H9 (cell line): ENCODE measurements around the gene FGFR3. TPM values are rescaled to one million over a fixed set of nuclear protein-coding genes. Genes with fewer than 3 reads are reported as not detected.

Experiments
- DNase-seq: peaks from one replicate; pipeline ENCODE4 v3.0.0-alpha.2; 2017
- H2AFZ ChIP-seq: one replicate; pipeline ENCODE4 v1.6.1; 2013; ENCODE audit warnings: mild to moderate bottlenecking, low read length, control low read depth, moderate library complexity
- H2AK5ac ChIP-seq: 2 replicates; pipeline ENCODE4 v1.6.1; 2013; ENCODE audit warnings: low read length, control low read depth, mixed read lengths; ENCODE audit not compliant: insufficient read length
- H2BK120ac ChIP-seq: one replicate; pipeline ENCODE4 v1.6.1; 2013; ENCODE audit warnings: low read depth, mild to moderate bottlenecking, low read length, control low read depth, inconsistent platforms; ENCODE audit not compliant: poor library complexity, severe bottlenecking
- H2BK12ac ChIP-seq: 2 replicates; pipeline ENCODE4 v1.6.1; 2013; ENCODE audit warnings: low read length, control low read depth, mixed read lengths, low read depth; ENCODE audit not compliant: insufficient read length
- H2BK15ac ChIP-seq: 2 replicates; pipeline ENCODE4 v1.6.1; 2013; ENCODE audit warnings: low read depth, low read length, control low read depth
- H2BK20ac ChIP-seq: one replicate; pipeline ENCODE4 v1.6.1; 2013; ENCODE audit warnings: low read depth, mild to moderate bottlenecking, low read length, control low read depth, inconsistent platforms; ENCODE audit not compliant: poor library complexity, severe bottlenecking
- H2BK5ac ChIP-seq: 2 replicates; pipeline ENCODE4 v1.6.1; 2013; ENCODE audit warnings: low read length, control low read depth, mixed read lengths; ENCODE audit not compliant: insufficient read length
- H3K14ac ChIP-seq: 2 replicates; pipeline ENCODE4 v1.6.1; 2013; ENCODE audit warnings: low read length, control low read depth; ENCODE audit not compliant: insufficient read depth
- H3K18ac ChIP-seq: 2 replicates; pipeline ENCODE4 v1.6.1; 2013; ENCODE audit warnings: low read depth, mild to moderate bottlenecking, mixed read lengths, low read length, control low read depth; ENCODE audit not compliant: insufficient read length
- H3K23ac ChIP-seq: 2 replicates; pipeline ENCODE4 v1.6.1; 2013; ENCODE audit warnings: low read length, control low read depth, mixed read lengths, low read depth; ENCODE audit not compliant: insufficient read length
- H3K23me2 ChIP-seq: 2 replicates; pipeline ENCODE4 v1.6.1; 2013; ENCODE audit warnings: low read depth, mild to moderate bottlenecking, mixed read lengths, low read length, control low read depth; ENCODE audit not compliant: insufficient read length, poor library complexity, severe bottlenecking
- H3K27ac ChIP-seq: 2 replicates; pipeline ENCODE4 v1.5.1; 2013; ENCODE audit warnings: low read length, control low read depth, mixed read lengths, low read depth; ENCODE audit not compliant: insufficient read length
- H3K27me3 ChIP-seq: 2 replicates; pipeline ENCODE4 v1.6.1; 2013; ENCODE audit warnings: low read length, control low read depth, inconsistent platforms; ENCODE audit not compliant: insufficient read depth
- H3K4ac ChIP-seq: 2 replicates; pipeline ENCODE4 v1.6.1; 2013; ENCODE audit warnings: low read depth, mild to moderate bottlenecking, control low read depth, inconsistent platforms, low read length, moderate library complexity
- H3K4me1 ChIP-seq: 2 replicates; pipeline ENCODE4 v1.6.1; 2013; ENCODE audit warnings: low read length, control low read depth, inconsistent platforms; ENCODE audit not compliant: insufficient read depth
- H3K4me2 ChIP-seq: 2 replicates; pipeline ENCODE4 v1.6.1; 2013; ENCODE audit warnings: low read length, control low read depth, mixed read lengths; ENCODE audit not compliant: insufficient read length, insufficient read depth
- H3K56ac ChIP-seq: 2 replicates; pipeline ENCODE4 v1.6.1; 2013; ENCODE audit warnings: low read depth, mild to moderate bottlenecking, mixed read lengths, low read length, control low read depth; ENCODE audit not compliant: insufficient read length
- H3K79me1 ChIP-seq: 2 replicates; pipeline ENCODE4 v1.6.1; 2013; ENCODE audit warnings: low read depth, mild to moderate bottlenecking, moderate library complexity, low read length, control low read depth, inconsistent platforms; ENCODE audit not compliant: insufficient read depth, poor library complexity, severe bottlenecking
- H3K79me2 ChIP-seq: 2 replicates; pipeline ENCODE4 v1.6.1; 2013; ENCODE audit warnings: low read length, control low read depth, inconsistent platforms; ENCODE audit not compliant: insufficient read depth
- H3K9ac ChIP-seq: 2 replicates; pipeline ENCODE4 v1.6.1; 2013; ENCODE audit warnings: low read length, control low read depth, mixed read lengths; ENCODE audit not compliant: insufficient read length; ENCODE audit errors: extremely low read depth
- H3K9me3 ChIP-seq: one replicate; pipeline ENCODE4 v1.6.1; 2013; ENCODE audit warnings: low read depth, low read length, inconsistent platforms; ENCODE audit not compliant: control insufficient read depth
- H3T11ph ChIP-seq: one replicate; pipeline ENCODE4 v1.6.1; 2013; ENCODE audit warnings: mild to moderate bottlenecking, low read length, control low read depth, inconsistent platforms
- H4K20me1 ChIP-seq: one replicate; pipeline ENCODE4 v1.6.1; 2013; ENCODE audit not compliant: control insufficient read depth, insufficient read length, insufficient read depth
- H4K5ac ChIP-seq: 2 replicates; pipeline ENCODE4 v1.6.1; 2013; ENCODE audit warnings: low read depth, mild to moderate bottlenecking, mixed read lengths, low read length, control low read depth; ENCODE audit not compliant: insufficient read length
- H4K8ac ChIP-seq: replicated peaks from 2 replicates; pipeline ENCODE4 v1.6.1; 2013; ENCODE audit warnings: low read length, control low read depth, mixed read lengths, low read depth; ENCODE audit not compliant: insufficient read length
- H4K91ac ChIP-seq: 2 replicates; pipeline ENCODE4 v1.6.1; 2013; ENCODE audit warnings: low read depth, mild to moderate bottlenecking, moderate library complexity, mixed read lengths, low read length, control low read depth; ENCODE audit not compliant: insufficient read length
- H3K27ac Mint-ChIP-seq, 3 experiments: 2 replicates in 2 of 3; 3 replicates in 1 of 3; pipeline ENCODE4 v1.8.0; 2020 to 2021; ENCODE audit warnings: mixed read lengths in 3 of 3, mild to moderate bottlenecking in 1 of 3, moderate library complexity in 1 of 3
- H3K27me3 Mint-ChIP-seq: 2 replicates; pipeline ENCODE4 v1.8.0; 2021; ENCODE audit warnings: low read depth, mild to moderate bottlenecking, moderate library complexity, mixed read lengths
- H3K36me3 Mint-ChIP-seq, 3 experiments: 2 replicates in 2 of 3; 3 replicates in 1 of 3; pipeline ENCODE4 v1.8.0; 2020 to 2021; ENCODE audit warnings: low read depth in 3 of 3, mixed read lengths in 3 of 3; ENCODE audit not compliant: insufficient read depth in 1 of 3
- H3K4me1 Mint-ChIP-seq, 2 experiments: 2 replicates each; pipeline ENCODE4 v1.8.0; 2020; ENCODE audit warnings: mixed read lengths in 2 of 2
- H3K4me3 Mint-ChIP-seq, 2 experiments: 2 replicates in 1 of 2; 3 replicates in 1 of 2; pipeline ENCODE4 v1.8.0; 2020 to 2021; ENCODE audit warnings: mild to moderate bottlenecking in 2 of 2, mixed read lengths in 2 of 2, moderate library complexity in 1 of 2
- H3K9me3 Mint-ChIP-seq, 2 experiments: 2 replicates in 1 of 2; 3 replicates in 1 of 2; pipeline ENCODE4 v1.8.0; 2020; ENCODE audit warnings: mild to moderate bottlenecking in 2 of 2, mixed read lengths in 2 of 2, moderate library complexity in 1 of 2
- CTCF ChIP-seq: fragments of 200-600 bp; sonication (generic); conservative IDR thresholded peaks from 3 replicates; pipeline ENCODE4 v1.8.0; 2021; ENCODE audit warnings: antibody characterized with exemption, mild to moderate bottlenecking
- WGBS: extraction: QIAGEN DNeasy Blood & Tissue Kit; methylation state at CpG from one replicate; pipeline ENCODE4 v1.1.7; 2013; ENCODE audit warnings: missing lambda C conversion rate, low lambda C conversion rate, mixed read lengths; ENCODE audit not compliant: insufficient read length; ENCODE audit errors: extremely low coverage; 5-methylcytosine and 5-hydroxymethylcytosine counted together
- total RNA-seq: library from RNA; stranded (reverse); gene quantifications from 2 replicates; pipeline ENCODE4 v1.2.1, GENCODE V29; 2021

Gene FGFR3
- total RNA-seq, 1 experiment from 2014 or later: 75.7 TPM

GRCh38 chr4:1815096-1815996 is 22.3 kb downstream of the FGFR3 start:
- Histone ChIP-seq H2BK20ac (no peak overlapping the region), H4K20me1 (no peaks in the 10 kb centered on the region), H3K18ac (no peak overlapping the region), H2AK5ac (no peak overlapping the region), H3T11ph (no peak overlapping the region), H2AFZ (no peak overlapping the region), H3K23me2 (no peaks in the 10 kb centered on the region), H3K56ac (no peak overlapping the region), H3K27ac (no peak overlapping the region), H4K91ac (no peak overlapping the region), H3K9me3 (no peaks in the 10 kb centered on the region), H2BK5ac (no peak overlapping the region), H4K8ac (no peak overlapping the region), H3K79me2 (no peaks in the 10 kb centered on the region), H4K5ac (no peak overlapping the region), H2BK15ac (no peak overlapping the region), H3K4ac (no peak overlapping the region), H3K4me1 (no peaks in the 10 kb centered on the region), H3K23ac (no peak overlapping the region), H3K14ac (no peak overlapping the region), H3K27me3 (no peaks in the 10 kb centered on the region), H3K79me1 (no peaks in the 10 kb centered on the region), H3K4me2 (no peak overlapping the region), H2BK120ac (no peak overlapping the region), H2BK12ac (no peak overlapping the region), H3K9ac (no peak overlapping the region)
- no peaks in the 10 kb centered on the region for H3K27me3 Mint-ChIP-seq
- no CpG with 5 or more reads among the region's 34 CpGs for WGBS
- H3K9me3 Mint-ChIP-seq: no peaks in the 10 kb centered on the region
- no peak for TF ChIP-seq CTCF
- no peak overlapping the region for H3K4me3 Mint-ChIP-seq
- H3K36me3 Mint-ChIP-seq: peaks cover 13 to 58% (median 49%) of the 10 kb centered on the region in 3 experiments; a peak in 6 of 7 replicates
- H3K4me1 Mint-ChIP-seq: 0 out of 4 replicates have a peak, but pooled peaks cover 0 to 3% of the 10 kb centered on the region in 2 experiments
- peak overlapping the region in 2 of 3 experiments; percentile 68 to 85; a peak in 2 of 7 replicates for H3K27ac Mint-ChIP-seq
- DNase-seq: no peak
